ENCODE results near the gene SUMF2.
"Not testable (repeated sequence)": the region's sequence is repeated elsewhere in the genome, so short reads cannot be mapped to it uniquely, and the experiment has no call there.

The SUMF2 gene

GRCh38 chr7:56110611-56111010 is 46.5 kb downstream of the SUMF2 start:
- DNase-seq = no peak

DNA sequence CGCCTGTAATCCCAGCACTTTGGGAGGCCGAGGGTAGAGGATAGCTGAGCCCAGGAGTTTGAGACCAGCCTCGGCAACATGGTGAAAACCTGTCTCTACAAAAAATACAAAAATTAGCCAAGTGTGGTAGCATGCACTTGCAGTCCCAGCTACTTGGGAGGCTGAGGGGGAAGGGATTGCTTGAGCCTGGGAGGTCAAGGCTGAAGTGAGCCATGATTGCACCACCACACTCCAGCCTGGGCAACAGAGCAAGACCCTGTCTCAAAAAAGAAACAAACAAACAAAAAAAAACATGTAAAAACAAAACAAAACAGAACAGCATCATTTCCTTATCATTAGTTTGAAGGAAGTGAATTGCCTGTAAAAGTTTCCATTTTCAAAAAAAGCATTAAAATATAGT is 48.2 kb downstream of the SUMF2 start:
- not testable (repeated sequence) for DNase-seq

DNA sequence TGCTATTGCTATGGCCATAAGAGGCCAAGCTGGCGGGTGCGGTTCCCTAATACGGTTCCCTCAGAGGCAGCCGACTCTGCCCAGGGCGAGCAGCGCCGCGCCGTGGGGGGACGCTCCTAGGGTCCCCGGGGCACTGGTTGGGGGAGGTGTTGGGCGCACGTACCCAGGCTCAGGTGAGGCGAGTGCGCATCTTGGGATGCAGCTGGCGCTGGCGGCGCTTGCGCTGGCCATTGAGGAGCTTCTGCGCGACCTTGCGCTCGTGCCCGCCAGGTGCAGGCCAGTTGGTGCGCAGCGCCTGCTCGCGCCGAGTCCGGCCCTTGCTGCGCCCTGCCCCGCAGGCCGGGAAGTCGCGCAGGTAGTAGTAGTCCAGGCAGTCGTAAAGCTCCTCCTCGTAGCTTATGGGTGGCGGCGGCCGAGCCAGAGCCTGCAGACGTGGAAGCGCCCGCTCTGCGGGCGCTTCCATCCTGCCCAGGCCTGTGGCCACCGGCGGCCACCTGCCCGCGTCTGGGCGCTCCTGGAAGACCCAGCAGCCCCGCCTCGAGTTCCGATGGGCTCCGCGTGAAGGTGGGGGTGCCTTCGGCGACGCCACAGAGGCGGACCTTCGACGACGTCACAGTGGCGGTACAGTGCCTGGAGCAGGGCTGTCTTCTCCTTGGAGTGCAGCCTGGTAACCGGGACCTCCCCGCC is 51.9 kb downstream of the SUMF2 start, which contains the start of gene NUPR2:
NUPR2 (minus strand) TSS at position 566 of the 687 bp plus-strand sequence; CDS start at position 463, 103 bp downstream.
- DNase-seq = no peak

- no peak for DNase-seq
Measured at GRCh38 chr7:56121440-56121839, 57.4 kb downstream of the SUMF2 start.

DNA sequence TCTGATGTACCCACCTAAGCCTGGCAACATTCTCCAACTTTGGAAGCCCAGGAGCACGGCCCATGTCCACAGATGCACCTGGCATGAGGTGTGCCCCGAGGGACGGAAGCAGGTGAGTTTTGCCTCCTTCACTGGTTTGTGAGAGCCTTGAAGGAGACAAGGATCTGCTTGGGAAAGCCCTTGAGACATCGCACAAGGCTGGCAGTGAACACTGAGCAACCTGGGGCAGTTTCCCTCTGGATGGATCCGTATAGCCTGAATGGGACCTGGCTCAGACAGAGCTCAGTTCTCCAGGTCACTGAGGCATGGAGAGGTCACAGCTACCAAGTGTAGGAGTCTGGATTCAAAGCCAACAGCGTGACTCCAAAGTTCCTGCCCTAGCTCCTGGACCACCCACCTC is 60.9 kb downstream of the SUMF2 start:
- DNase-seq = no peak

- DNase-seq = no peak
Measured at GRCh38 chr7:56125831-56126230, 61.7 kb downstream of the SUMF2 start.

DNA sequence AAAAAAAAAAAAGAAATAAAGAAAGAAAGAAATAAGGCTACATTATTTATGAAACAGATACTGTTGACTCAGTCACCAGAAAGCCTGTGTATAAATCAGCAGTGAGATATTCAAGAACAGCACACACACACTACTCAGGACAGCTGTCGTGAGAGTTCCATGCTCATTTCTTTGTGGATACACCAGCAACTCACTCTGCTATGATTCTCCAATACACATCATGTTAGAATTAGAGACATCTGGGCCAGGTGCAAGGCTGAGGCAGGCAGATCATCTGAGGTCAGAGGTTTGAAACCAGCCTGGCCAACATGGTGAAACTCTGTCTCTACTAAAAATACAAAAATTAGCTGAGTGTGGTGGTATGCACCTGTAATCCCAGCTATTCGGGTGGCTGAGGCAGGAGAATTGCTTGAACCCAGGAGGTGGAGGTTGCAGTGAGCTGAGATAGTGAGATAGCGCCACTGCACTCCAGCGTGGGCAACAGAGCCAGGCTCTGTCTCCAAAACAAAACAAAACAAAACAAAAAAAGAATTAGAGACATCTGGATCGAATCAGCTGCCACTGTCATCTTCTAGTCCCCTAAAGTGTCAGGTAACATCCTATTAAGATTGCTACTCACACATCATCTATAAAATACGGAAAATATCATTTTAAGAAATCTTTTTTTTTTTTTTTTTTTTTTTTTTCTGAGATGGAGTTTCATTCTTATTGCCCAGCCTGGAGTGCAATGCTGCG is 63.3 kb downstream of the SUMF2 start:
- no peak for DNase-seq

Data from NCI-H1436 (cell line).